ENCODE measurements around the gene CEL.
"Not testable (repeated sequence)": the region's sequence is repeated elsewhere in the genome, so short reads cannot be mapped to it uniquely, and the experiment has no call there.

Gene CEL

DNA sequence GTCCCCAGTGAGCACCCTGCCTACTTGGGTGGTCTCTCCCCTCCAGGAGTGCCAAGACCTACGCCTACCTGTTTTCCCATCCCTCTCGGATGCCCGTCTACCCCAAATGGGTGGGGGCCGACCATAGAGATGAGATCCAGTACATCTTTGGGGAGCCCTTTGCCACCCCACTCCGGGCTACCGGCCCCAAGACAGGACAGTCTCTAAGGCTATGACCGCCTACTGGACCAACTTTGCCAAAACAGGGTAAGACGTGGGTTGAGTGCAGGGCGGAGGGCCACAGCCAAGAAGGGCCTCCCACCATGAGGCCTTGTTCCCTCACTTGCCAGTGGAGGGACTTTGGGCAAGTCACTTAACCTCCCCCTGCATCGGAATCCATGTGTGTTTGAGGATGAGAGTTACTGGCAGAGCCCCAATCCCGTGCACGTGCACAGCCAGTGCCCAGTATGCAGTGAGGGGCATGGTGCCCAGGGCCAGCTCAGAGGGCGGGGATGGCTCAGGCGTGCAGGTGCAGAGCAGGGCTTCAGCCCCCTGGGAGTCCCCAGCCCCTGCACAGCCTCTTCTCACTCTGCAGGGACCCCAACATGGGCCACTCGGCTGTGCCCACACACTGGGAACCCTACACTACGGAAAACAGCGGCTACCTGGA, 24.6 kb downstream of the CEL start:
- DNase-seq (ENCODE audit: low read depth): not testable (repeated sequence)

GRCh38 chr9:133086894-133087293, 25.1 kb downstream of the CEL start:
- DNase-seq (ENCODE audit: low read depth): no peak

DNA sequence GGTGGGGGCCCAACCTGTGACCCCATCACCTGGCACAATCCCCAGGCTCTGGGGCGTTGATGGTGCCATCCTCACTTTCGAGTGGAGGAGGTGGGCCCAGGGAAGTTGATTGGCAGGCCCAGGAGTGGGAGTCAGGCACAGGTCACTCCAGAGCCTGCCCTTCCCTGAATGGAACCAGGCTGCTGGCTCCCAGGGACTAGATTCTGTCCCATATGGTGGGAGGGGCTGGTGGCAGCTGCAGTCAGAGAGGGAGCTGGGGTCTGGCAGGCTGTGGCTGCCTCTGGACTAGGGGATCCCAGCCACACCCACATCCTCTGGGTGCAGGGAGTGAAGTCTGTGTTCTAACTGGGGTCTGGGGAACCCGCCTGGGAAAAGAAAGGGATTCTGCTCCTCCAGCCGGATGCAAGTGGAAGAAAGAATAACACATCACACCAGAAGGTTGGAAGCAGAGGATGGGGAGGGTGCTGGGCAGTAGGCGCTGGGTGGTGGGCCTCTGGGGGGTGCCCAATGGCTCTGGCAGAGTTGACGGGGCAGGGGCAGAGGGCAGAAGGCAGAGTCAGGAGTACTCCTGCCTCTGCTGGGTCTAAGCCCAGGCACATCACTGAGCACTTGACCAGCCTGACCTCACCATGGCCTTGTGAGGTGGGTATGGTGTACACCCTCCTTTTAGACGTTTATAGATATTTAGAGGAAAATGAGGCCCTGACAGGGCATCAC, 25.8 kb downstream of the CEL start:
- DNase-seq (ENCODE audit: low read depth): no peak

DNA sequence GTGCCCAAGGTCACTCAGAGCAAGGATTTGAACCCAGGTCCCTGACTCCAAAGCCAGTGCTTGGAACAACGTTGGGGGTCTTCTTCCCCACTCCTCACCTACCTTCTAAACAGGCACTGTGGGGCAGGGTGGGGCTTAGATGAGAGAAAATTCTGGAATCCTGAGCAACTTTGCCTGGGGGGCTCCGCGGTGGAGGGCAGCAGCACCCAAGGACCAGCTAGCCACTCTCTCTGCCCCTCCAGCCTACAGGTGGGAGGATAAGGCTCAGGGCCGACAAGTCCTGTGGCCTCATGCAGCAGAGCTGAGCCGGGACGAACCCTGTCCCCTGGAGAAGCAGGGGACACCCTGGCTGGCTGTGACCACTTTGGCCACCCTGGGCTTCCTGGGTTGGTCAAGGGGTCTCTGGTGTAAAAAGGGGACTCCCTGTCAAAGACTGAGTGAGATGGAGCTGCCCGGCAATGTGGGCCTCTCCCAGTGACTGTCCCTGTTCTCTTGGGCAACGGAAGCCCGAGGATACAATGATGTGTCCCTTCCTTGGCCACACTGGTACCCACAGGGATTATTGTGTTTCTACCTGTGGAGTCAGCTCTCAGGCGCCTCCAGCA, 26.5 kb downstream of the CEL start:
- no peak for DNase-seq (ENCODE audit: low read depth)

GRCh38 chr9:133088756-133089155, 27.0 kb downstream of the CEL start:
- no peak for DNase-seq (ENCODE audit: low read depth)

DNA sequence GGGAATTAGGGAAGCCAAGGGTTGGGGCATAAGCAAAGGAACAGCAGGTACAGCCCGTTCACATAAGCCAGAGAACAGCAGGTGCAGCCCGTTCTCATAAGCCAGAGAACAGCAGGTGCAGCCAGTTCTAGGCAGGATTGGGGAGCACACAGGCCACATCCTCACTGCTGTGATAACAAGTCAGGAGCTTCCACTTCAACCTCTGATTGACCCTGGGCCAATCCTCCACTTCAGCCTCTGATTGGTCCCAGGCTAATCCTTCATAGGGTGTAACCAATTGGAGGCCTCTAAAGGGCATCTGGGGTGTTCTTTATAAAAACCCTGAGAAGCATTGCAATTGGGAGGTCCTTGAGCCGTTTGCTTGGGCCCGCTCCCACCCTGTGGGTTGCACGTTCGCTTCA, 27.5 kb downstream of the CEL start:
- no peak for DNase-seq (ENCODE audit: low read depth)

GRCh38 chr9:133090187-133090586, 28.4 kb downstream of the CEL start:
- DNase-seq (ENCODE audit: low read depth): no peak

DNA sequence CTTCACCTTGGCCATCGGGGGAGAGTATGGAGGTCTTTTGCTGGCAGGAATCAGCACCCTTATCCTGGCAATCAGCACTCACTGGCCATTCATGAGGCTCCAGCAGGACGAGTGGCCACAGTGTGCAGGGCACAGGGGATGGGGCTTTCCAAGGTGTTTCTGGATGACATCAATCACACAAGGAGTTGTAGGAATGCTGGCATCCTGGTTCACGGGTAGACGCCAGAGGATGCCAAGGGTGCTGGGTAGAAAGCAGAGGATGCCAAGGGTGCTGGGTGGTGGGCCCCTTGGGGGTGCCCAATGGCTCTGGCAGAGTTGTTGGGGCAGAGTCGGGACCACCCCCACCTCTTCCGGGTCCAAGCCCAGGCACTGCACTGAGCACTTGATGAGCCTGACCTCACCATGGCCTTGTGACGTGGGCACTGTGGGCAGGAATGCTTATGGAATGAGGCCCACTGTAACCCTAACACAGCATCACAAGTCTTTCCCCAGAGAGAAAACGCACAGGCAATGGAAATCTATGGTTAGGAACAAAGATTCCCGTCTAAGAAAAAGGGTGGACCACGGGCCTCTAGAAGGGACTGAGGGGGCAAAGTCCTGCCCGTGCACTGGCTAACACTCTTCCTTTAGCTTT, 29.1 kb downstream of the CEL start:
- no peak for DNase-seq (ENCODE audit: low read depth)

GRCh38 chr9:133094351-133094750, 32.6 kb downstream of the CEL start:
- DNase-seq (ENCODE audit: low read depth): not testable (repeated sequence)

DNA sequence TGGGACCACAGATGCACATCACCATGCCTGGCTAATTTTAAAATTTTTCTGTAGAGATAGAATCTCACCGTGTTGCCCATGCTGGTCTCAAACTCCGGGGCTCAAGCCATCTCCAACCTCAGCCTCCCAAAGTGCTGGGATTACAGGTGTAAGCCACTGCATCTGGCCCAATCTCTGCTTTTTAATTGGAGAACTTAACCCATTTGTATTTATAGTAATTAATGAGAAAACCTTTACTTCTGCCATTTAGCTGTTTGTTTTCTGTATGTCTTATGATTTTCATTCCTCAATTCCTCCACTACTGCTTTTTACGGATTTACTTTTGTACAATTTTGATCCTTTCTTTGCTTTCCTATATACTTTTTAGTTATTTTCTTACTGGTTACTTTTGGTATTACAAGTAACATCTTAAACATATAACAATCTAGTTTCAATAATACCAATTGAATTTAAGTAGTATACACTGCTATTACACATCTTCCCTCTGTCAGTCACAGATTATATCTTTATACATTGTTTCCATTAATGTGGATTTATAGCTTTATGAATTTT, 33.1 kb downstream of the CEL start:
- DNase-seq (ENCODE audit: low read depth): no peak

DNA sequence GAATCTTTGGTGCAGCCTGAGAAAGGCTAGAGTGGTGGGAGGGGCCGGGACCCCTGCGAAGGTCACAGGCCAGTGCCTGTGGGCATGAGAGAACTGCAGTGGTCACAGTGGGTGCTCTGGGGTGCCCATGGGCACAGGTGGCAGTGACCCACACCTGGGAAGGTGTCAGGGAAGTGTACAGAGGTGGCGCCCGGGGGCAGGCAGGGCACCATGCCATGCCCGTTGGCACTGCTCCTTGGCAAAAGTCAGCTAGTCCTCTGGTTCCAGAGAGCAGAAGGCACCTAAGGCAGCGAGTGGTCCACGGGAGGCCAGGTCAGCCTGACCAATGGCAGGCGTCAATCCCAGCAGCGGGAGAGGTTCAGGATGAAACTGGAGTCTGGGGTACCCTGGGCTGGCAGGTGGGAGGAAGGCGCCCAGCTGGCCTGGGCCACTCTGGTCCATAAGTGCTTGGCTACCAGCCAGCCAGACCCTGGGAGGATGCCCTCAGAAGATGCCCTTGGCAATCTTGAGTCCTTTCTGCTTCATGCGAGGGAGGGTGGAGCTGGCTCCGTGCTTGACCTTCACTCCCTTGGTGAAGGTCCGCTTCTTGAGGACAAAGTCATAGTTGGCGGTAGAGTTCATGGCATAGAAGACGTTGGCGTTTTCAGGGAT, 36.4 kb downstream of the CEL start:
- DNase-seq (ENCODE audit: low read depth): no peak

GRCh38 chr9:133098871-133099270, 37.1 kb downstream of the CEL start:
- DNase-seq (ENCODE audit: low read depth): no peak

DNA sequence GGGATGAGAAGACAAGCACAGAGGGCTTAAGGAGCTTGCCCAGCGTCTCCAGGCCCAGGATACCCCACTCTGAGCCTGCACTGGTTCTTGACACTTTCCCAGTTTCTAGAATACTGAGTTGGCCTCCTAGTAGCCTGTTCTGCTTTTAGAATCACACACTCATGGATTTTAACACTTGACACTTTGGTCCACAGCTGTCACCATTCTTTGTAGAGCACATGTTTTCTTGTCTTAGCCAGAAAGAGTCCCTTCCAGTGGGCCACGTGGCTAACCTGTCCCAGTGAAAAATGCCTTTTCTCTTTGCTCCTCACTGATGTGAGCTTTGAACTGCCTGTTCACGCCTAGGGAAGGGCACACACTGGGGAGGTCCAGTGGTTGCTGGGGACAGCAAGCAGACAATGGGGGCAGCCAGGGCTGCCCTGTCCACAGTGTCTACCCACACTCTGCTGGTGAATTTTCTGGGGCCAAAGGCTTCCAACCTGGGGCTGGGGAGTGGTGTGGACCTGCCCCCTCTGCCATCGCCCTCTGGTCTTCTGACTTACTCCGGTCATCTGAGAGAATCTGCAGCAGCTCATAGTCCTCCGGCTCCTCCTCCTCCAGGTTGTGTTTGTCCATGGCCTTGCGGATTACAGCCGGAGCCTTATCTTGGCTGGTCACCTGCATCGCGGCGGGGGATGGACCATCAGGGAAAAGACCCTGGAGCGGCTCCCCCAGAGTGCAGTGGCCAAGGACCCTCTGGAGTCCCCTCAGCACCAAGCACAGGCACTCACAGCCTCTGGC, 38.1 kb downstream of the CEL start:
- DNase-seq (ENCODE audit: low read depth): no peak

DNA sequence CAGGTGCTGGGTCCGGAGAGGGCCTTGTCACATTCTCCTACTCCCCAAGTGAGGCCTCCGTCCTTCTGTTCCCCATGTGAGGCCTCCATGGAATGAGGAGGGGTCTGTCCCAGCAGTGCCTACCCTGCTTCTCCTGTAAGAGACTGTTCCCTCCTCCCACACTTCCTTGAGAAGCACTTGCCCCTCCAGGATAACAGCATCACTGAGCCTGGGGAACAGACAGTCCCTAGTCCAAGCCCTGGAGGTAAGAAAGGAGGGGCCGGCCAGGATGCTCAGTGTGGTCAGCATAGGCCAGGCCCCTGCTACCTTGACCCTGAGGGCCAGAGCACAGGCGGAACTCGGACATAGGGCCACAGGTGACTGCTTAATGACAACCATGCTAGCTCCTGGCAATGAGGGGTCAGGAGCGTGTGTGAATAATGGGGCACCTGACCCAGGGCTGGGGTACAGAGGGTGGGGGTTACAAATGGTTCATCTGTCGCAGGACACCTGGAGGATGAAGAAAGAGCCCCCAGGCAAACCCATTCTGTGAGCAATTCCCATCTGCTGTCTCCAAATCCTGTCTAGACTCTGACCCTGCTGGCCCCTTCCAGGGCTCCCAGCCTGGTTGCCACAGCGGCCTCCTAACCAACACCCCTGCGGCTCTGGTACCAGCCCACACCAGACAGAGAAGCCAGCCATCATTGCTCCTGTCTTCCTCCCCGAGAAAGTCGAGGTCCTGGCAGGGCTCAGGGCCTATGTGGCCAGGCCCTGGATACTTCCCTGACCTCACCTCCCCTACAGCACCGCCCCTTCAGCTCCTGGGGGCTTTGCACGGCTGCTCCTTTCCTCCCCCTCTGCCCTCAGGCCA, 39.0 kb downstream of the CEL start:
- no peak for DNase-seq (ENCODE audit: low read depth)

DNA sequence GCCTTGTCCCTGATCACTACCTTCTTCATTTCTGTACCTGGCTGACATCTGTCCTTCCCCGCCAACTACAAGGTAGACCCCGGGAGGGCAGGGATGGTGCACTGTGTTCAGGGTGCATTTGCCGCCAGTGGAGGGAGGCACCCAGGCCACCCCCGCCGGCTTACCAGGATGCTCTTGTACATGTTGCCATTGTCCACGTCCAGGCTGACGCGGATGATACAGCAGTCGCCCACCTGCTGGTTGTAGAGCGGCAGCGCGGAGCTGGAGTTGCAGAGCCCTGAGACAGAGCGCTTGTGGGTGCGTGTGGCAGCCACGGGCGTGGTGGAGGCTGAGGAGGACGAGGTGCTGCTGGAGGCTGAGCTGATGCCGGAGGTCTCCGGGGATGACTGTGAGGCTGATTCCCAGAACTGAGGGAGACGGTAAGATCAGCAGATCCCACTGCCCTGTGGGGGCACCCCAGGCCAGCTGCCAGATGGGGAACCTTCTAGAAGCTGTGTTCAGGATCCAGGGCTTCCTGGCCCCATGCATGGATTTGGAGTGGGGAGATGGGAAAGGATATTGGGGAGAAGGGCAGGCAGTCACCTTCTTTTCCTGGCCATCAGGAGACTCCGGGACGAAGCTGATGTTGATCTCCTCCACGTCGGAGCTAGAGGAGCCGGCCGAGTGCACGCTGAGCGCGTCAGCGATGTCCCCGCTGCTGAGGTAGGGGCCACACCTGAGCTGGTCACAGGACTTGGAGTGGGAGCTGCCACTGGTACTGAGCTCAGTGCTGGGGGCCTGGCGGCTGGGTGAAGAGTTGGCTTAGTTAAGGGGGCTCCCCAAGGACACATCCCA, 39.8 kb downstream of the CEL start:
- DNase-seq (ENCODE audit: low read depth): no peak

GRCh38 chr9:133102190-133103021, 40.6 kb downstream of the CEL start:
- DNase-seq (ENCODE audit: low read depth): no peak

DNA sequence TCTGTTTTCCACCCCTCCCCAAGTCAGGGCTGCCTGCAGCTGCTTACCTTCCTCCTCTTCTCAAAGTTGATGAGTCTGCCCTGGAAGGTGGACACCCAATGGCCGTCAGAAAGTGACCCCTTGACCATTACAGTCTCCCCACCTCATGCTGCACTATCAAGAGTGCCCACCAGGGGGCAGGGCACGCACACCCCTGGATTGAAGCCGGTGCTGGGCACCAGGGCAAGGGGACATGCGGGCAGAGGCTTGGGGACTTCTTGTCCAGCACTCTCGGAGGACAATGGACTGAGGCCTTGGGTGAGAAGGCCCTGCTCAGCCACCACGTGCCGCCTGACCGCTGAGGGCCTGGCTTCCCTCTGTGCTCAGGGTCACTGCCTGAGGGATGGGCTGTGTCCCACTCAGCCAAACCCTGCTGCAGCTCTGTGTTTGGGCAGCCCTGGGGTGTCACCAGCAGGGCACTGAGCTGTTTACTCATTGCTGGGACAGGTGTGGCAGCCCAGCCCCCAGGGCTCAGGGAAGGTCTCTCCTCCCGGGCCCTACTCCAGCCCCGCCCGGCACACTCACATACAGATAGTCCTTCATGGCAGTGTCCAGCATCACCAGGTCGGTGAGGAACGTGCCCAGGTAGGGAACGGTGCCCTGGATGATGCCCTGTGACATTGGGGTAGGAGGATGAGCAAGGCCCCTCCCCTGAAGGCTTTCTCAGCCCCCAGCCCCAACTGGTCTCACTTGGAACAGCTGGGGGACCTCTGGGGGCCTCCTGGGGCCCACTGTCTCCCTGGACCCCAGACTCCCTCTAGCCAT, 41.6 kb downstream of the CEL start:
- DNase-seq (ENCODE audit: low read depth): no peak

DNA sequence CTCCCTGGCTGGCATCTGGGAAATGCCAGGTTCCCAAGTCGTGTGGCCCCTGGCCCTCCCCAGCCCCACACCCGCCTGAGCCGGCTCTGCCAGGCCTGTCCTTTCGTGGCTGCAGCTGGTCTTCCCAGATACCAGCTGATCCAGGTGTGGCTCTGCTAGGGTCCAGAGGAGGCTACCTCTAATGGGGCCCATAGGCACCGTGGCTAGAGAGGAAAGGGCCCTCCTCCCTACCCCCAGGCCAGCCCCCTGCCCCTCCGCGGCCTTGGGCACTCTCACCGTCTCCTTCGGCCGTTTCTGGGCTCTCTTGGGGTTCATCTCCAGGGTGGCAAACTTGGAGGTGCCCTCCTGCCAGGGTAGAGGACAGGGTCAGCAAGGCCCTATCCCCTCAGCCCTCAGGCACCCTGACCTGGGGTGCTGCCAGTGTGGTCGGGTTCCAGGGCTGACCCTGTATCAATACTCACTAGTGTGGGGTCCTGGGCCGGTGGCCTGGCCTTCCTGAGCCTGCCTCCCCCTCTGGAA, 42.3 kb downstream of the CEL start:
- no peak for DNase-seq (ENCODE audit: low read depth)
